ENCODE results near the gene TMPRSS5. TPM values are rescaled to one million over a fixed set of nuclear protein-coding genes. Genes with fewer than 3 reads are reported as not detected.
A peak's percentile ranks its signal among the peaks of the same experiment; 100 is the strongest.

TMPRSS5 gene
- total RNA-seq, 1 donor from 2014 or later = 0.34 TPM

DNA sequence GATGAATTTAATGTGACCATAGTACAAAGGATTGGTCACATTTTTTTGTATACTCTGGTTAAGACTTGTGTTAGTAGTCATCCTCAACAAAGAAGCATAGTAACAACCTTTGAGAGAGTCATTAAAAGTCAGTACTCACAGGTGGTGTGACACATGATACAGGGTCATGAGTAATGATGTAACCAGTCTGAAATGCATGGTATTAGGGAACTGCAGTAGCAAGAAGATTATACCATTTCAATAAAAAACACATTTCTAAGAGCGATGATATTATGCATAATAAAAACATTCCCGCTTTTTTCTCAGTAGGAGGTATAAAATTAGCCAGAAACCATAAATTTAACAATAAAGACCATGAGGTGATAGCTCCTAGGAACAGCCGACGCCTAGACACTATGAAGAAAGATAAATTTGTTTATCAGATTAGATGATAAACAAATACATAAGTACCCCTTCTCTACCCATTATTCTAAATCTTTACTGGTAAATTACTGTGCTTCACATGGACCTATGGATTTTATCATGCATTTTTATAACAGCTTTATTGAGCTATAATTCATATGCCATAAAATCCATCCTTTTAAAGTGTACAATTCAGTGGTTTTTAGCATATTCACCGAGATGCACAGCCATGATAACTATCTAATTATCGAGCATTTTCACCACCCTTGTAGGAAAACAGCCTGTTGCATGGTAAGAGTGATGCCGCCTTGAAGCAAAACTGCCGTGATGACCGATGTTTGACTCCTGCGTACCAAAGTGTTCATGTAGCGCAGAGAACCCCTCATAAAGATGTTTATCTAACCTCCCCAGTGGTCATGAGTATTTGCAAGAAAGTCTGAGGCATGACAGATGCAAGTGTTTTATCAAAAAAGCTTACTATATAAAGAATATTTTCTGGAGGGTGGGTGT lies 41.8 kb downstream of the TMPRSS5 start:
- Histone ChIP-seq H3K4me3 (ENCODE audit: insufficient read depth, low read depth, low read length) (peak overlapping the region; percentile 6), H3K27ac (ENCODE audit: low read depth, low read length) (peak overlapping the region; percentile 91), H3K4me1 (ENCODE audit: insufficient read depth, low read length) (peaks cover 22% of the 10 kb centered on the region), H2AFZ (ENCODE audit: low read depth, low read length) (no peak overlapping the region), H3K36me3 (ENCODE audit: insufficient read depth, low read length) (no peaks in the 10 kb centered on the region), H3K9ac (ENCODE audit: low read length) (peak overlapping the region; percentile 74), H3K4me2 (ENCODE audit: low read length) (peak overlapping the region; percentile 76), H3K79me2 (ENCODE audit: insufficient read depth, low read length) (no peaks in the 10 kb centered on the region), H4K20me1 (ENCODE audit: insufficient read depth, low read length) (no peaks in the 10 kb centered on the region), H3K9me3 (ENCODE audit: insufficient read depth, low read depth, low read length) (peaks cover 5% of the 10 kb centered on the region), H3K27me3 (ENCODE audit: insufficient read depth, low read length) (no peaks in the 10 kb centered on the region)
- H3K9me3 Mint-ChIP-seq (ENCODE audit: unreplicated experiment) = peaks cover 4% of the 10 kb centered on the region
- no peak overlapping the region for H3K4me3 Mint-ChIP-seq (ENCODE audit: unreplicated experiment)
- TF ChIP-seq, protein P1, sequence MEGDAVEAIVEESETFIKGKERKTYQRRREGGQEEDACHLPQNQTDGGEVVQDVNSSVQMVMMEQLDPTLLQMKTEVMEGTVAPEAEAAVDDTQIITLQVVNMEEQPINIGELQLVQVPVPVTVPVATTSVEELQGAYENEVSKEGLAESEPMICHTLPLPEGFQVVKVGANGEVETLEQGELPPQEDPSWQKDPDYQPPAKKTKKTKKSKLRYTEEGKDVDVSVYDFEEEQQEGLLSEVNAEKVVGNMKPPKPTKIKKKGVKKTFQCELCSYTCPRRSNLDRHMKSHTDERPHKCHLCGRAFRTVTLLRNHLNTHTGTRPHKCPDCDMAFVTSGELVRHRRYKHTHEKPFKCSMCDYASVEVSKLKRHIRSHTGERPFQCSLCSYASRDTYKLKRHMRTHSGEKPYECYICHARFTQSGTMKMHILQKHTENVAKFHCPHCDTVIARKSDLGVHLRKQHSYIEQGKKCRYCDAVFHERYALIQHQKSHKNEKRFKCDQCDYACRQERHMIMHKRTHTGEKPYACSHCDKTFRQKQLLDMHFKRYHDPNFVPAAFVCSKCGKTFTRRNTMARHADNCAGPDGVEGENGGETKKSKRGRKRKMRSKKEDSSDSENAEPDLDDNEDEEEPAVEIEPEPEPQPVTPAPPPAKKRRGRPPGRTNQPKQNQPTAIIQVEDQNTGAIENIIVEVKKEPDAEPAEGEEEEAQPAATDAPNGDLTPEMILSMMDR (IDR thresholded peaks at IDR 0.05; ENCODE audit: insufficient read depth, low read depth, low read length) = no peak
- H3K36me3 Mint-ChIP-seq (ENCODE audit: low read depth, unreplicated experiment) = no peaks in the 10 kb centered on the region
- FAIRE-seq (peak; percentile 54), DNase-seq (ENCODE audit: low read depth) (peak; percentile 93)
- H3K27ac Mint-ChIP-seq (ENCODE audit: unreplicated experiment) = peak overlapping the region; percentile 88
- H3K27me3 Mint-ChIP-seq (ENCODE audit: low read depth, unreplicated experiment) = no peaks in the 10 kb centered on the region
- peaks cover 22% of the 10 kb centered on the region for H3K4me1 Mint-ChIP-seq (ENCODE audit: low read depth, unreplicated experiment)

DNA sequence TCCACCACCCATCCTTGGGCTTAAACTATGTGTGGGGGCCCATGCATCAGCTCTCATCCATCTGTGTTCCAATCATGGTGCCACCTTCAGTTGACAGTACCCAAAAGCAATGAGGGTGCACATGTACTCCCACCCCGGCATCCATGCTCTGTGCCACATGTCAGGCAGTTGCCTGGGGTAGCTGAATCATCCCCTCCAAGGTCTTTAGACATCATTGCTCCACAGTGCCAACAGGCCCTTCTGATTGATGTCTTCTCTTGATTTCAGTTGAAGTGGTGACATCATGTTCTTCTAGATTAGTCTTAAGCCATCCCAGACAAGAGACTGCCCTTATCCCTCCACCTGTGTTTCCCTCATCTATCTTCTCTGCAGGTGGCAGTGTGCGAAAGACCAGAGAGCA lies 42.5 kb downstream of the TMPRSS5 start:
- peaks cover 4% of the 10 kb centered on the region for H3K9me3 Mint-ChIP-seq (ENCODE audit: unreplicated experiment)
- Histone ChIP-seq H3K4me2 (ENCODE audit: low read length) (peak overlapping the region; percentile 76), H3K9me3 (ENCODE audit: insufficient read depth, low read depth, low read length) (peaks cover 5% of the 10 kb centered on the region), H3K36me3 (ENCODE audit: insufficient read depth, low read length) (no peaks in the 10 kb centered on the region), H3K4me1 (ENCODE audit: insufficient read depth, low read length) (peaks cover 22% of the 10 kb centered on the region), H3K9ac (ENCODE audit: low read length) (peak overlapping the region; percentile 74), H3K4me3 (ENCODE audit: insufficient read depth, low read depth, low read length) (no peak overlapping the region), H3K79me2 (ENCODE audit: insufficient read depth, low read length) (no peaks in the 10 kb centered on the region), H3K27ac (ENCODE audit: low read depth, low read length) (peak overlapping the region; percentile 91), H4K20me1 (ENCODE audit: insufficient read depth, low read length) (no peaks in the 10 kb centered on the region), H3K27me3 (ENCODE audit: insufficient read depth, low read length) (no peaks in the 10 kb centered on the region), H2AFZ (ENCODE audit: low read depth, low read length) (no peak overlapping the region)
- no peak overlapping the region for H3K4me3 Mint-ChIP-seq (ENCODE audit: unreplicated experiment)
- TF ChIP-seq, protein P1 (IDR thresholded peaks at IDR 0.05; ENCODE audit: insufficient read depth, low read depth, low read length) = no peak
- no peak for TF ChIP-seq EZH2 (IDR thresholded peaks at IDR 0.05; ENCODE audit: insufficient read depth, low read length)
- FAIRE-seq (no peak), DNase-seq (ENCODE audit: low read depth) (peak; percentile 45)
- H3K27me3 Mint-ChIP-seq (ENCODE audit: low read depth, unreplicated experiment) = no peaks in the 10 kb centered on the region
- no peaks in the 10 kb centered on the region for H3K36me3 Mint-ChIP-seq (ENCODE audit: low read depth, unreplicated experiment)
- H3K27ac Mint-ChIP-seq (ENCODE audit: unreplicated experiment) = peak overlapping the region; percentile 88
- H3K4me1 Mint-ChIP-seq (ENCODE audit: low read depth, unreplicated experiment) = peaks cover 20% of the 10 kb centered on the region

DNA sequence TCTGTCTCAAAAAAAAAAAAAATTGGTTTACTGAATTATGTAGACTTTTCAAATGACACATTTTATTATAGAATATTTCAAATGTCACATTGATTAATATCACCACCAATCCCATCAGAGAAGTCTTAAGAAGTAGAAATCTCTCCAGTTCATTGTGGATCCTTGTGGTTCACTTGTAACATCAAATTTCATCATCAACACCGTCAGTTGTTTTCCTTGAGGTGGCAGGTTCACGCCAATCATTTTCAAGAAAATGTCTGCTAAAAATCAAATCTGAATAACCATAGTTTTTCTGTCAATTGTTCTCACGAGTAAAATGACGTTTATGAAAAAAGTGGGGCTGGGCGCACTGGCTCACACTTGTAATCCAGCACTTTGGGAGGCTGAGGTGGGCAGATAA lies 50.3 kb downstream of the TMPRSS5 start:
- H3K4me2 ChIP-seq (ENCODE audit: low read length) = no peak overlapping the region
- no peaks in the 10 kb centered on the region for H3K9me3 ChIP-seq (ENCODE audit: insufficient read depth, low read depth, low read length)
- H3K27ac Mint-ChIP-seq (ENCODE audit: unreplicated experiment) = no peak overlapping the region
- H2AFZ ChIP-seq (ENCODE audit: low read depth, low read length) = no peak overlapping the region
- peaks cover 4% of the 10 kb centered on the region for H3K27me3 Mint-ChIP-seq (ENCODE audit: low read depth, unreplicated experiment)
- no peak overlapping the region for H3K9ac ChIP-seq (ENCODE audit: low read length)
- peaks cover 23% of the 10 kb centered on the region for H3K9me3 Mint-ChIP-seq (ENCODE audit: unreplicated experiment)
- TF ChIP-seq EZH2 (IDR thresholded peaks at IDR 0.05; ENCODE audit: insufficient read depth, low read length) = no peak
- TF ChIP-seq, protein P1 (IDR thresholded peaks at IDR 0.05; ENCODE audit: insufficient read depth, low read depth, low read length) = no peak
- H3K27me3 ChIP-seq (ENCODE audit: insufficient read depth, low read length) = no peaks in the 10 kb centered on the region
- H3K27ac ChIP-seq (ENCODE audit: low read depth, low read length) = no peak overlapping the region
- no peaks in the 10 kb centered on the region for H4K20me1 ChIP-seq (ENCODE audit: insufficient read depth, low read length)
- no peaks in the 10 kb centered on the region for H3K36me3 ChIP-seq (ENCODE audit: insufficient read depth, low read length)
- H3K4me1 ChIP-seq (ENCODE audit: insufficient read depth, low read length) = no peaks in the 10 kb centered on the region
- no peak overlapping the region for H3K4me3 ChIP-seq (ENCODE audit: insufficient read depth, low read depth, low read length)
- no peaks in the 10 kb centered on the region for H3K4me1 Mint-ChIP-seq (ENCODE audit: low read depth, unreplicated experiment)
- FAIRE-seq (no peak), DNase-seq (ENCODE audit: low read depth) (no peak)
- H3K36me3 Mint-ChIP-seq (ENCODE audit: low read depth, unreplicated experiment) = no peaks in the 10 kb centered on the region
- H3K79me2 ChIP-seq (ENCODE audit: insufficient read depth, low read length) = no peaks in the 10 kb centered on the region
- no peak overlapping the region for H3K4me3 Mint-ChIP-seq (ENCODE audit: unreplicated experiment)
